Left lung (tissue), 10 donors: ENCODE data around the gene PRSS50. TPM values are rescaled to one million over a fixed set of nuclear protein-coding genes. Genes with fewer than 3 reads are reported as not detected.

Experiments
- ATAC-seq: fragments of 200-7000 bp; cut with Tn5 transposase; one replicate; pipeline ENCODE4 v1.9.1; 2020; ENCODE audit warnings: moderate library complexity
- DNase-seq, 4 donors: peaks; one replicate each; pipeline ENCODE4 v3.0.0-alpha.2; 2013 to 2020
- H3K27ac ChIP-seq, 2 donors: fragments of 200-600 bp; sonication (generic) in 1 of 2; one replicate each; pipeline versions ENCODE4 v1.5.0 to v1.8.0; 2020 to 2021
- H3K27me3 ChIP-seq, 2 donors: fragments of 200-600 bp; sonication (generic) in 1 of 2; one replicate each; pipeline versions ENCODE4 v1.5.0 to v1.8.0; 2020 to 2021
- H3K36me3 ChIP-seq, 2 donors: fragments of 200-600 bp; sonication (generic) in 1 of 2; one replicate each; pipeline versions ENCODE4 v1.5.0 to v1.8.0; 2020 to 2021
- H3K4me1 ChIP-seq, 2 donors: fragments of 200-600 bp; one replicate each; pipeline ENCODE4 v1.8.0; 2021
- H3K4me3 ChIP-seq, 2 donors: fragments of 200-600 bp; sonication (generic) in 1 of 2; one replicate each; pipeline versions ENCODE4 v1.5.0 to v1.8.0; 2020 to 2021; ENCODE audit warnings: mild to moderate bottlenecking in 1 of 2
- H3K9me3 ChIP-seq, 2 donors: fragments of 200-600 bp; sonication (generic) in 1 of 2; one replicate each; pipeline versions ENCODE4 v1.5.0 to v1.8.0; 2020 to 2021
- intact Hi-C, 2 donors: fragments of 100-400 bp; cut with DNase I; formaldehyde crosslinking; loops; one replicate each; pipeline versions ENCODE4 v1.11.2 to v1.14.2; 2022
- polyA plus RNA-seq, 6 donors: library from polyadenylated mRNA; unstranded; fragments of 120-200 nt; gene quantifications; one replicate each; pipeline ENCODE4 v1.2.1, GENCODE V29; 2013; ENCODE audit not compliant: insufficient read length in 6 of 6
- total RNA-seq, 2 donors: library from RNA; stranded (reverse); fragmentation: NEBNext Ultra II Directional; extraction: Animal tissue kit (Norgen Biotek cat#: 25700); gene quantifications; one replicate each; pipeline ENCODE4 v1.2.1, GENCODE V29; 2021
- TF ChIP-seq, protein P1 (sequence below), 2 donors: fragments of 200-600 bp; sonication (generic) in 1 of 2; IDR thresholded peaks; one replicate each; pipeline versions ENCODE4 v1.5.0 to v1.8.0; 2021; ENCODE audit warnings: antibody characterized with exemption in 2 of 2
- donor health status: DM: no; HTN: yes; CAD: no.
- donor health status: DM: no; HTN: no; CAD: no.

The PRSS50 gene
- total and polyA plus RNA-seq, 8 donors: 0.24 to 1.1 (median 0.66) TPM

DNA sequence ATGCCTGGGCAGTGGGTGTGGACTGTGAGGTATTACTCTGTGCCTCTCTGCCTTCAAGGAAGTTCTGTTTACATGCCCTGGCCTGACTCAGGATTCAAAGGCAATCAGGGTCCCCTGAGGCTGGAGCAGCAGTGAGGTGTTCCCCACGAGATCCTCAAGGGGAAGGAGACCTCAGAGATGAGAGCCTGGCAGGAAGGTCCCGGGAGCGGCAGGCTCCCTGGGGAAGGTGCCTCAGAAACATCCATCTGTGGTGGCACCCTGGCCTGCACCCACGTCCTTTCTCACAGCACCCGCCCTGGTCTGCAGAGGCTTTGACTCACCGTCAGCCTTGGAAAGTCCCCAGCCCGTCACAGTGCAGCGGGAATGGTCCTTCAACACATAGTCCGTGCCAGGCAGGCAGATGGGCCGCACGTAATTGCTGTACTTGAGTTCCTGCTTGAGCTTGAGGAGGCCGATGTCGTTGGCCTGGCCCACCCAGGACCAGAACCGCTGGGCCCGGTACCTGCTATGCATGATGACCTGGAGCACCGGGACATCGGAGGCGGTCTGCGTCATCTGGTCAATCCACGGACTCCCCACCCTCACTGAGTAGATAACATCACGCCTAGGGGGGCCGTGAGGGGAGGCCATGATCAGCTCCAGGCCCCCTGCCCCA, 3.6 kb downstream of the PRSS50 start:
- Histone ChIP-seq H3K36me3 (no peaks in the 10 kb centered on the region), H3K27ac (no peak overlapping the region), H3K9me3 (no peaks in the 10 kb centered on the region), H3K4me1 (no peaks in the 10 kb centered on the region), H3K4me3 (no peak overlapping the region), H3K27me3 (peaks cover 0 to 15% of the 10 kb centered on the region in 2 donors)
- TF ChIP-seq, protein P1, sequence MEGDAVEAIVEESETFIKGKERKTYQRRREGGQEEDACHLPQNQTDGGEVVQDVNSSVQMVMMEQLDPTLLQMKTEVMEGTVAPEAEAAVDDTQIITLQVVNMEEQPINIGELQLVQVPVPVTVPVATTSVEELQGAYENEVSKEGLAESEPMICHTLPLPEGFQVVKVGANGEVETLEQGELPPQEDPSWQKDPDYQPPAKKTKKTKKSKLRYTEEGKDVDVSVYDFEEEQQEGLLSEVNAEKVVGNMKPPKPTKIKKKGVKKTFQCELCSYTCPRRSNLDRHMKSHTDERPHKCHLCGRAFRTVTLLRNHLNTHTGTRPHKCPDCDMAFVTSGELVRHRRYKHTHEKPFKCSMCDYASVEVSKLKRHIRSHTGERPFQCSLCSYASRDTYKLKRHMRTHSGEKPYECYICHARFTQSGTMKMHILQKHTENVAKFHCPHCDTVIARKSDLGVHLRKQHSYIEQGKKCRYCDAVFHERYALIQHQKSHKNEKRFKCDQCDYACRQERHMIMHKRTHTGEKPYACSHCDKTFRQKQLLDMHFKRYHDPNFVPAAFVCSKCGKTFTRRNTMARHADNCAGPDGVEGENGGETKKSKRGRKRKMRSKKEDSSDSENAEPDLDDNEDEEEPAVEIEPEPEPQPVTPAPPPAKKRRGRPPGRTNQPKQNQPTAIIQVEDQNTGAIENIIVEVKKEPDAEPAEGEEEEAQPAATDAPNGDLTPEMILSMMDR (IDR thresholded peaks at IDR 0.05): no peak
- peak; percentile 85 for ATAC-seq
- no peak for DNase-seq
- intact Hi-C loops: no loop called here

DNA sequence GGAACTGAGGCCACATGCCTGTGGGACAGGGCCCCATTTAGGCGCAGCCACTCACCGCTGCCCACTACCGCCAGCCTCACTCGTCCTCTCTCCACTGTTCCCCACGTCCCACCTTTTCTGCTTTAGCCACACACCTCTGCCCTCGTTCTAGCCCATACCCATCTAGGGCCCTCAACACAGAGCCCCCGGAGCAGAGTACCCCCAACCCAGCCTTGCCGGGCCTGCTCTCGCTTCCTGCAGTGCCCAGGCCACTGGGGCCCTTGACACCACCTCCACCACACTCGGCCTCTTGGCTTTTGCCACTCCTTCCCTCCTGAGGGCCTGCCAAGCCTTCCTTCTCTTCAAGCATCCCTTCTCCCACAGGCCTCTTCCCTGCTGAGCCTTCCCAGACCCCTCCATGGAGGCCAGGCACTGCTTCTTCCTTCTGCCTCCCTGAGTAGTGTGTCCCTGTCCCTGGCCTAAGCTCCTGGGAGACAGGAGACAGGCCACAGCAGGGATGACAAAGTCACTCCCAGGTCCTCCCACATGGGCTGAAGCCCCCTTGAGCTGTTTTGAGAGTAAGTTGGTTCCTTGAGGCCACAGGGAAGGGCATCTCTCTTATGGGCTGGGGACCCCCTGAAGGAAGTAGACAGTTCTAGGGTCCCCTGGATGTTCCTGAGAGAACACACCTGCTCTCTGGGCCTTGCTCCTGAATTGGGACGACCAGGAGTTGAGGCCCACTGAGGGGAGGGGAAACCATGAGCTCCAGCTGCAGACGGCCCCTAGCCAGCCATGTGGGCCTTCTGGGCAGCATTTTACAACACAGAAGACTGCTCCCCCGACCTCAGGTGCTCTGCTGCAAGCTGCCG, 4.4 kb downstream of the PRSS50 start:
- no peaks in the 10 kb centered on the region for H3K9me3 ChIP-seq
- H3K27ac ChIP-seq: no peak overlapping the region
- no peaks in the 10 kb centered on the region for H3K36me3 ChIP-seq
- no peak for DNase-seq
- H3K4me1 ChIP-seq: no peaks in the 10 kb centered on the region
- TF ChIP-seq, protein P1 (IDR thresholded peaks at IDR 0.05): no peak
- H3K4me3 ChIP-seq: no peak overlapping the region
- H3K27me3 ChIP-seq: peaks cover 0 to 15% of the 10 kb centered on the region in 2 donors
- ATAC-seq: no peak
- intact Hi-C loops: no loop called here

DNA sequence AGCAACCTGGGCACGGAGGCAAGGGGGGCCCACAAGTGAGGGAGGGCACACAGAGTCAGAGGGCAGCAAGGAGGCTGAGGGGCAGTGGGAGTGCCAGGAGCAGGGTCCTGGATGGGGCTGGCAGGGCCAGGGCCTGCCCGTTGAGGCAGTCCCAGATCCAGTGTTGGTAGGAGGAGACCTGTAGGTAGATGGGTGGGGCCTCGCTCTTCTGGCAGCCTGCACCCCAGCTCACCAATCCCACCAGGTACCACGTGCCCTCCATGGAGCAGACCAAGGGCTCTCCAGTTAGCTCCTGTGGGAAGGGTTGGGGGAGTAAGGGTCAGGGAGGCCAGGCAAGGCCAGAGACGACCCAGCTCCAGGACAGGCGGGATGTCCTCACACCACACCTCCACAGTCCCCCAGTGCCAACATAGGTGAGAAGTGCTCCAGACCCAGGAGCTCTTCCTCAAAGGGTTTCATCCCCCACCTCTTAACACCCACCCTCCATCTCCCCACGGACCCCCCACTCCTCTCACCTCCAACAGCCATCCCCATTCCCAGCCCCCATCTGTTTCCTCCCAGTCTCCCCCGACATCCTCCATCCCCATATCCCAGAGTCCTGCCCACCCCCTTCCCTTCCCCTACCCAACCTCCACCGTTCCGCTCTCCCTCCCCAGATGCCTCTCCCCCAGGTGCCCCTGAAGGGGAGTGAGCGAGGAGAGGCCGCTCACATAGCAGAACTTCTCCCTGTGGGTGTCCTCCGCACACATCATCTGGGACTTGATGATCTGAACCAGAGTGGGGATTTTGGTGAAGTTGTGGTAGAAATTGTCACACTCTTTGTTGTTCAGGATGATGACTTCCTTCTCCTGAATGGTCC, 5.2 kb downstream of the PRSS50 start:
- TF ChIP-seq, protein P1 (IDR thresholded peaks at IDR 0.05): no peak
- ATAC-seq (no peak), DNase-seq (no peak)
- intact Hi-C loops: no loop called here
- Histone ChIP-seq H3K36me3 (no peaks in the 10 kb centered on the region), H3K9me3 (no peaks in the 10 kb centered on the region), H3K4me1 (no peaks in the 10 kb centered on the region), H3K27ac (no peak overlapping the region), H3K4me3 (no peak overlapping the region), H3K27me3 (peaks cover 0 to 6% of the 10 kb centered on the region in 2 donors)

DNA sequence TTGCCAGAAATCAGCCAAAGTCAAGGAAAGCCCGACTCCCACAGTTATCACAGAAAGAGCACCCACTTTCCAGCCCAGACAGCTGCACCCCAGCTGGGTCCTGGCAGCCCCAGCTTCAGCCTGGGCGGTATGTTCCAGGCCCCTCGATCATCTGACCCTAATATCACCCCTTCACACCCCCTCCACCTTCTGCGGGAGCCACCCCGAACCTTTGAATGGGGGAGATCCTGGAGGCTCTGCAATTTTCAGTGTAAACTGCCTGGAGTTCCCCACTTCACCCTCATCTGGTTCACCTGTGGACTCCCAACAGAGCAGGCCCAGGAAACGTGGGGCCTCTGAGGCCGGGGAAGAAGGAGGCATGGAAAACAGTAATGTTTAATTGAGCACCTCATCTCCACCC, 5.9 kb downstream of the PRSS50 start:
- no peak for DNase-seq
- no peaks in the 10 kb centered on the region for H3K4me1 ChIP-seq
- no peaks in the 10 kb centered on the region for H3K9me3 ChIP-seq
- no peaks in the 10 kb centered on the region for H3K36me3 ChIP-seq
- H3K4me3 ChIP-seq: no peak overlapping the region
- TF ChIP-seq, protein P1 (IDR thresholded peaks at IDR 0.05): no peak
- H3K27me3 ChIP-seq: peaks cover 0 to 4% of the 10 kb centered on the region in 2 donors
- intact Hi-C loops: no loop called here
- no peak for ATAC-seq
- H3K27ac ChIP-seq: no peak overlapping the region
